ENCODE results near the gene FBXW11.
"Not testable (repeated sequence)": the region's sequence is repeated elsewhere in the genome, so short reads cannot be mapped to it uniquely, and the experiment has no call there.

The FBXW11 gene

DNA sequence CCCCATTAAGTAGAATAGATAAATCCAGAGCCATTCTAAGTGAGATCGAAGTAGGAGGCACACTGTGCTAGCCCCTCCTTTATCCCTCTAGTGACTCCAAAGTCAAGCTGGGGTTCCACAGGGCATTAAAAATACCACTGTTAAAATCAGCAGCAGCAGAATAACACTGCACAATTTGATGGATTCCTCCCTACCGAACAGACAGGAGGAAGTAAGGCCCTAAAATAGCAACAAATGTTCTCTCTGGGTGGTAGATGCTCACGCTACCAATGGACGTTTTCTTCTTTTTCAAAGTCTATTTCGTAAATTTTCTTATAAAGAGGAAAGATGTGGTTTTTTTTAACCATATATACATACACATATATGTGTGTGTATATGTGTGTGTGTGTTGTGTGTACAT, 54.4 kb downstream of the FBXW11 start:
- no peak for DNase-seq

DNA sequence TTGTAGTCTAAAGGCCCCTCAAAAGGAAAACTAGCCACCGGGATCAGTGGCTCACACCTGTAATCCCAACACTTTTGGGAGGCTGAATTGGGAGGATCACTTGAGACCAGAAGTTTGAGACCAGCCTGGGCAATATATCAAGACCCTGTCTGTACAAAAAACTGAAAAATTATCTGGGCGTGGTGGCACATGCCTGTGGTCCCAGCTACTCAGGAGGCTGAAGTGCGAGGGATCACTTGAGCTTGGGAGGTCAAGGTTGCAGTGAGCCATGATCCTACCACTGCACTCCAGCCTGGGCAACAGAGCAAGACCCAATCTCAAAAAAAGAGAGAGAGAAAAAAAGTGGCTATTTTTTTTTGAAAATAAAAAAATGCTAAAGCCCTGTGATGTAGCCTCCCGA, 55.2 kb downstream of the FBXW11 start:
- no peak for DNase-seq

DNA sequence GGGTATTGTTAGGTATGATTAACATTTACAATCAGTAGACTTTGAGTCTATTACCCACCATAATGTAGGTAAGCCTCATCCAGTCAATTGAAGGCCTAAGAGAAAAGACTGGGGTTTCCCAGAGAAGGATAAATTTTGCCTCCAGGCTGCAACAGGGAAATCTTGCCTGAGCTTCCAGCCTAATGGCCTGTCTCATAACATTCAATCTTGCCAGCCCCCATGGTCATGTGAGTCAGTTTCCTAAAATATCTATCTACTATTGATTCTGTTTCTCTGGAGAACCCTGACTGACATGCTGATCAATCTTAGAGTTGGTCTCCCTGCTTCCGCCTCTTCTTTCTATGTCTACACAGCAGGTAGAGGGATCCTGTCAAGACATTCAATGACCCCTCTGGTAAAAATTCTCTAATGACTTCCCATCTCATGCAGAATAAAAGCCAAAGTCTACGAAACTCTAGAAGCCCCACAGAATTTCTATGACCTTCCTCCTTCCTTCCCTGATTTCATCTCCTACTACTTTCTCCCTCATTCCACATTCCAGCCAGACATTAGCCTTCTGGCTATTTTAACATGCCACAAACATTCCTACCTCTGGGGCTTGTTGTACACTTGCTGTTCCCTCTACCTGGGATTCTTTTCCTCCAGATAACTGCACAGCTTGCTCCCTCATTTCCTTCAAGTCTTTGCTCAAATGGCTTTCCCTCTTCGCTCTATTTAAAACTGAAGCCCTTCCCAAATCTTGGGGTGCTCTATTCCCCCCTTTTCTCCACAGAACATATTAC, 60.2 kb downstream of the FBXW11 start:
- no peak for DNase-seq

DNA sequence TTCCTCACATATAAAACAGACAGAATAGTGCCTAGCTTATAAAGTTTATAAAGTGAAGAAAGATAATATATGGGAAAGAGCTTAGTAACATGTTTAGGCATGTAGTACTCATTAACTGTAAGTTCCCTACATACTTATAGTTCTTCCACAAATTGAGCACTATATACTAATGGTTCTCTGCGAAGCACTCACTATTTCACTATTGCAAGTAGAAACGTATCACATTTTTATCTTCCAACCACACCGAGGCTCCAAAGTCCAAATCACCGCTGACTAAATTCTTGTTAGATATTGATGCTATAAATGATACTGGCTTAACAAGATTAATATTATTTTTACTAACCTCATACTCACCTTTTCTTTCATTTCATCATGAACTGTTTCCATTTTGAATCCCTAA, 61.0 kb downstream of the FBXW11 start:
- DNase-seq, result no peak

DNA sequence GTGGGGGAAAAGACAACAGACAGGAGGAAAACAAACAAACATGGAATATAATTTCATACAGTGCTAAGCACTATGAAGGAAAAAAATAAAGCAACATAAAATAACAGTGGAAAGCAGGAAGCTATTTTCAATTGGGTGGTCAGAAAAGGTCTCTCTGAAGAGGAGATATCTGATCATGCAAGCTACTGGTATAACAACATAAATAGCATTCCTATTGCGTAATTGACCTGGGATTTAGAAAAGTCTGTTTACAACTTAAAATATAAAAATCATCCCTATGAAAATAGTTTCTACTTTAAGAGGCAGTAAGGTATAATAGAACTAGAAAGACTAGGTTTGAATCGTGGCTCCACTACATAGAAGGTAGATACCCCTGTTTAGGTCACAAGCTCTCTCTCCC, 61.4 kb downstream of the FBXW11 start:
- no peak for DNase-seq

DNA sequence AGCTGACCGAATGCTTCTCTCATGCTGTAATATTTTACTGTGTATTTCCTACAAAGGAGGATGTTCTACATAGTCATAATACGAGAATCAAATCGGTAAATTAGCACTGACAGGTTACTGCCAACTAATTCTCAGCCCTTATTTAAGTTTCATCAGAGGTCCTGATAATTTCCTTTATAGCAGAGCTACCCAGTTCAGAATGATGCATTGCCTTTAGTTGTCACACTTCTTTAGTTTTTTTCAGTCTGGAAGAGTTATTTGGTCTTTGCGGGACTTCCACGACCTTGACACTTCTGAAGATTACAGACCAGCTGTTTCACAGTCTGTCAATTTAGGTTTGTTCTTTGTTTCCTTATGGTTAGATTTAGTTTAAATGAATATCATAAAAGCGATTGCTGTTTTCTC, 64.3 kb downstream of the FBXW11 start:
- not testable (repeated sequence) for DNase-seq

DNA sequence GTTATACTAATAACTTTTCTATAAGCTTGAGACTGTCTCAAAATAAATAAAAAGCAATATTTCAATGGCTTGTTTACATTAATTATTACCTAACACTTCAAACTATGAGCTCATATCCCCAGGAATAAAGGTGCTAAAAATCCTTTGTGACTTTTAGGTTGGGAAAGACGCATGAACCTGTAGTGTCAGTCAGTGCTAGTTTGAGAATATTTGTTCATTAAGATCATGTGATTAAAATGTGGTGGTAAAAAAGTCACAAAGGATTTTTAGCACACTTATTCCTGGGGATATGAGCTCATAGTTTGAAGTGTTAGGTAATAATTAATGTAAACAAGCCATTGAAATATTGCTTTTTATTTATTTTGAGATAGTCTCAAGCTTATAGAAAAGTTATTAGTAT, 64.8 kb downstream of the FBXW11 start:
- DNase-seq, result not testable (repeated sequence)

DNA sequence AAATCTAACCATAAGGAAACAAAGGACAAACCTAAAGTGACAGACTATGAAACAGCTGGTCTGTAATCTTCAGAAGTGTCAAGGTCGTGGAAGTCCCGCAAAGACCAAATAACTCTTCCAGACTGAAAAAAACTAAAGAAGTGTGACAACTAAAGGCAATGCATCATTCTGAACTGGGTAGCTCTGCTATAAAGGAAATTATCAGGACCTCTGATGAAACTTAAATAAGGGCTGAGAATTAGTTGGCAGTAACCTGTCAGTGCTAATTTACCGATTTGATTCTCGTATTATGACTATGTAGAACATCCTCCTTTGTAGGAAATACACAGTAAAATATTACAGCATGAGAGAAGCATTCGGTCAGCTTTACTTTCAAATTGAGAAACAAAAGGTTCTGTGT, 65.2 kb downstream of the FBXW11 start:
- not testable (repeated sequence) for DNase-seq

DNA sequence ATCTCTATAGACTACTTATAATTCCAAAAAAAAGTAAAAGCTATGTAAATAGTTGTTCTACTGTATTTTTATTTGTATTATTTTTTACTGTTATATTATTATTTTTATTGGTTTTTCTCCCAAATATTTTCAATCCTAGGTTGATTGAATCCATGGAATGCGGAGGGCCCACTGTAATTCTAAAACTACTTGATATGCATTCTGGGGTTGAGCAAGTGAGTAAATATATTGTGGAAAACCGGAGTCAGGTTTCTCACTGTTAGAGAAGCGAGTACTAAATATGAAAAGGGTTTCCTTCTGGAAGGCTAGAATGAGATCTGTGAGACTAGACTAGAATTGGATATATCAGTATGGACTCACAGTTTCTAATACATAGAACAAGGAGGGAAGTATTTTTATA, 66.5 kb downstream of the FBXW11 start:
- no peak for DNase-seq

DNA sequence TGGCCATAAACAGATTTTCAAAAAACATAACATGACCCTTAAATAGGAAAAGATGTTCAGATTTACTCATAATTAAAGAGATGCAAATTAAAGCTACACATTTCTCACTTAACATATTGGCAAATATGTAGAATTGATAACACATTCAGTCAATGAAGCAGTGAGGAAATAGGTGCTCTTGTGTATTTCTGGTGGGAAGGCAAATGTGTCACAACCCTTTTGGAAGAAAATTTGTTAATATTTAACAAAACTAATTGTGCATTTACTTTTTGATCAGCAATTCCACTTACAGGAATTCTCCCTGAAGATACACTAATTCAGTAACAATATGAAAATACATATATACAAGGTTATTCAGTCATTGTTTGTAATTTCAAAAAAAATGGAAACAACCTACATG, 68.1 kb downstream of the FBXW11 start:
- DNase-seq, result no peak

DNA sequence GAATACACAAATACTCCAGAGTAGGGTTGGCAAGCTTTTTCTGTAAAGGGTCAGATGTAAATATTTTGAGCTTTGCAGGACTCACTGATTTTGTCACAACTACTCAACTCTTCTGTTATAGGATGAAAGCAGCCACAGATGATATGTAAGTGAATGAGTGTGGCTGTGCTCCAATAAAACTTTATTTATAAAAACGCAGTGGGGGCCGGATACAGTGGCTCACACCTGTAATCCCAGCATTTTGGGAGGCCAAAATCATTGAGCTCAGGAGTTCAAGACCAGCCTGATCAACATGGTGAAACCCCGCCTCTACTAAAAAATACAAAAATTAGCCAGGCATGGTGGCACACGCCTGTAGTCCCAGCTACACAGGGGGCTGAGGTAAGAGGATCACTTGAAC, 69.1 kb downstream of the FBXW11 start:
- DNase-seq, result no peak

DNA sequence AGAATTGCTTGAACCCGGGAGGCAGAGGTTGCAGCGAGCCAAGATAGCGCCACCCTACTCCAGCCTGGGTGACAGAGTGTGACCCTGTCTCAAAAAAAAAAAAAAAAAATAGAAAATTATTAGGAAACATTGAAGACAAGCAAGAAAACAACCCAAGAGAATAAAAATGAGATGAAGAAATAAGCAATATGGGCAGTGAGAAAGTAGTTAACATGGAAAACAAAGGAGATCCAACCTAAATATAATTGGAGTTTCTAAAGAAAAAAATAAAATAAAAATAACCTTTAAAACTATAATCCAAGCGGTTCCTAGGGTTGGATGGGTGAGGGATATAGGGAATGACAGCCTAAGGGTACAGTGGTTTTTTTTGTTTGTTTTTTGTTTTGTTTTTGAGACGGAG, 71.9 kb downstream of the FBXW11 start:
- DNase-seq, result no peak

DNA sequence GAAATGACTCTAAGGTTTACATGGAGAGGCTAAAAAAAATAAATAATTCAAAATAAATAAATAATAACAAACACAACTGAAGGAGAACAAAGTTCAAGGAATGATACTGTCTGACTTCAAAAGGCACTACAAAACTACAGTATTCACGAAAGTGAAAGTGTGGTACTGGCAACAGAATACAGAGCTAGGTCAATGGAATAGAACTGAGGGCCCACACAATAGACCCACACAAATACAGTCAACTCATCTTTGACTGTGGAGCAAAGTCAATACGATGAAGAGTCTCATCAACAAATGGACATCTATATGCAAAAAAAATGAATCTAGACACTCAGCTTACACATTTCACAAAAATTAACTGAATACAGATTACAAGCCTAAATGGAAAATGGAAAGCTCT, 75.3 kb downstream of the FBXW11 start:
- DNase-seq, result no peak

DNA sequence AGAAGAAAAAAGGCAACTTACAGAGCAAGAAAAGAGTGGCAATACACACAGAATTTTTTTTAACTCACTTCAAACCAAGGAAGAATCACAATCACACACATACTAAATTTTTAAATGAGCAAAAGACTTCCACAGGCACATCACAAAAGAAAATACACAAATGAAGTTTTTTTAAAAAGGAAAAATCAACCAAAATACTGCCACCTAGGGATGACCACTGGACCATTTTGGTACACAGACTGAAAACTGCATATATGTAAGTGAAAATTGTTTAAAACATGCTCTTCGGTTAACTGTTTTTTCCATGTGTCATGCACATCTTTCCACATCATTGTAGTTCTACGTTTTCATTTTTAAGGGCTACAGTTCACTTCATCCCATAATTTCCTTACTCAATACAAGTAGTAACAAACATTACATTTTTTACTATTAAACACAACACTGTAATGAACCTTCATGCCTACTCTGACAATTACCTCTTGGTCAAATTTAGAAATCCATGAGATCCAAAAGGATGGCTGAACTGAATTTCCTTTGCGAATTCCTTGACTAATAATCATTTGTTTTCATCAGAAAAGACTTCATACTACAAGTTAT, 79.0 kb downstream of the FBXW11 start:
- no peak for DNase-seq

DNA sequence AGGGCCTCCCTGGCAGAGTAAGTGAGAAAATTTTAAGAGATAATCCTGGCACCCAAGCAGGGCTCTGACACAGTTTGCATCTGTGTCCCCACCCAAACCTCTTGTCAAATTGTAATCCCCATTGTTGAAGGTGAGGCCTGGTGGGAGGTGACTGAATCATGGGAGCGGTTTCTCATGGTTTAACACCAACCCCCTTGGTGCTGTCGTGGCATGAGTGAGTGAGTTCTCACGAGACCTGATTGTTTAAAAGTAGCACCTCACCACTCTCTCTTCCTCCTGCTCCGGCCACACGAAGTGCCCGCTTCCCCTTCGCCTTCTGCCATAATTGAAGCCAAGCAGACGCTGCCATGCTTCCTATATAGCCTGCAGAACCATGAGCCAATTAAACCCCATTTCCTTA, 80.1 kb downstream of the FBXW11 start:
- DNase-seq, result no peak

DNA sequence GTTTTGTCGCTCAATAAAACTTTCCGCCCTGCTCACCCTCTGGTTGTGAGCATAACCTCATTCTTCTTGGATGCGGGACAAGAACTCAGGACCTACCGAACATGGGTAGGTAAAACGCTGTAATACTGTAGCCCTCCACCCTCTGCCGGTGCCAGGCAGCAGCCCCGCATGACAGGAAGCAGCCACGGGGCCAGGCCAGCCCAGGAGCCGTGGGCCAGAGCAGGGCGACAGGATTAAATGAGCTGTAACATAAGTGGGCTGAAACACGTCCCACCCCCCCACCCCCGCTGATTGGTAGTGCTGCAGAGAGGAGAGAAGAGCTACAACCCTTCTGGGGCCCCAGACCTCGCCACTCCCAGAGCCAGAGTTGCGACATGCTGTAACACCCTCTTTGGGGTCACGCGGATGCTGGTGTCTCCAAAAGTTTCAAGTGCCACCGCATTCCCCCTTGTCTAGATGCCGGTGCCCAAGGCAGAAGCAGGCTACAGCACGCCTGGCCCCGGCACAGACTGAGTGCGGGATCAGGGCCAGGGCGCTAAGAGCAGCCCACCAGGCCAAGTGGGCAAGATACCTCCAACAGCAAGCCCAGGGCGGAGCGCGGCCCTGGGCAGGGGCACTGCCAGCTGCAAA, 81.8 kb downstream of the FBXW11 start:
- no peak for DNase-seq

DNA sequence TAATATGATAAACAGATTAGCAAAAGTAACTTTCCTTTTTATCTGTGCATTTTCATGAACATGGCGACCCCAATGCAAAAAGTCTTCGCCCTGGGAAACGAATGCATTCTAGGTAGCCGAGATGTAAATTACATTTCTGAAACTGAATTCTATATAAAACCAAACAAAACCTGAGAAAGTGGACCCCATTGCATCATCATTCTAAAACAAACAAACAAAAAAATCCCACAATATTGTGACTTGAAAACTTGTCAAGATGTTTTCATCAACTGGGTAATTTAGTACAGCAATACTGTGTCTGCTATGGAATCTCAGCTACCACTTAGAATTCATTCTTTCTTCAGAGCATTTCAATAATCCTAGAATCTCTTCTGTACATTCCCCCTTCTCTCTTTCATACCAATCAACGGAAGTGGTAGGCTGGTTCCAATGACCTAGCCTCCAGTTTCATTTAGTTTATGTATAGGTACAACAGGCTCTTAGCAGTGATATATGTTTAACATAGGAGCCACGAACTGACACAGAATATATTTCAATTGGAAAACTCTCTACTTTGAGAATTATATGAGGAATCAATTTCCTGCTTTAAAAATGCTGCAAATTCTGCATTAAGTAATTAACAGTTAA, 85.6 kb downstream of the FBXW11 start:
- no peak for DNase-seq

DNA sequence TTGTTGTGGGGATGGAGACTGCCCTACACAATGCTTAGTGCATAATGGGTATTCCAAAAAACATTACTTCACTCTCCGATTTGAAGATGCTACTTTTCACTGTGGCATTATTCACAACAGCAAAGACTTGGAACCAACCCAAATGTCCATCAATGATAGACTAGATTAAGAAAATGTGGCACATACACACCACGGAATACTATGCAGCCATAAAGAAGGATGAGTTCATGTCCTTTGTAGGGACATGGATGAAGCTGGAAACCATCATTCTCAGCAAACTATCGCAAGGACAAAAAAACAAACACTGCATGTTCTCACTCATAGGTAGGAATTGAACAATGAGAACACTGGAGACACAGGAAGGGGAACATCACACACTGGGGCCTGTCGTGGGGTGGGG, 90.7 kb downstream of the FBXW11 start:
- DNase-seq, result not testable (repeated sequence)

DNA sequence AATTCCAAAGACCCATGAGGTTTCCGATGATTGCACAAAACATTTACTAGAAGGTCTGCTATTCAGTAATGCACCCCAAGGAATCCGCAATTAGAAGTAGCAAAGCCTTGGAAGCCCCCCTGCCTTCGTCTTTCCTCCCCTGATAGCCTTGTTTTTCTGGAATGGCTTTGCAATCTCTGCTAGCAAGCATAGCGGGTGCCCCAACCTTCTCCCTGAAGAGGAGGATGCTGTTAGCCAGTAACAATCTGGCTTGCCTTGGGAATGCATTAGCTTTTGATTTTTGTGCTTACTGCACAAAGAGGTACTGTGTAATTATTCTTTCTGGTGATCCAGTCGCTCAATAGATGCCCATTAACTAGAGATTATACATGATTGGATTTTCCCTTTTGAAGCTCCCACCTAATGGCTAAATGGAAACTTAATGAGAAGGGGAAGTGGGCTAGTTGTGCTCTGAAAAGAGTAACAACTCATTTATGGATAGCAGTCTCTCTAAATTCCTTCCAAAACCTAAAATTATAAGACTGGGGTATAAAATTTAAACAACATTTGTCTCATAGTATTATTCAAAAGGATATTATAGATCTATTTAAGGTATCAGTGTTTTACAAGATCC, 91.6 kb downstream of the FBXW11 start:
- DNase-seq, result no peak

DNA sequence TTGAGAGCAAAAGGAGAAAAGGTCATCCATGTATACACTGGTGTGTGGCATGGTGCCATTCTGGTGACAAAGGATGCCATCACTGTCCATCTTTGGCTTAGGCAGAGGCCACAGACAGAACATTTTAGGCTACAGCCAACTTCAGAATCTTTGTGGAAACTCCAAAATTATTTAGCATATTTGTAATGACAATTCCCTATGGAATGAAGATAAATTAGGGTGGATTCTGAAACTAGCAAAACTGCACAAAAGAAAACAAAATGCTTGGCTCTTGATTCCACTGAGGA, 92.5 kb downstream of the FBXW11 start:
- no peak for DNase-seq

DNA sequence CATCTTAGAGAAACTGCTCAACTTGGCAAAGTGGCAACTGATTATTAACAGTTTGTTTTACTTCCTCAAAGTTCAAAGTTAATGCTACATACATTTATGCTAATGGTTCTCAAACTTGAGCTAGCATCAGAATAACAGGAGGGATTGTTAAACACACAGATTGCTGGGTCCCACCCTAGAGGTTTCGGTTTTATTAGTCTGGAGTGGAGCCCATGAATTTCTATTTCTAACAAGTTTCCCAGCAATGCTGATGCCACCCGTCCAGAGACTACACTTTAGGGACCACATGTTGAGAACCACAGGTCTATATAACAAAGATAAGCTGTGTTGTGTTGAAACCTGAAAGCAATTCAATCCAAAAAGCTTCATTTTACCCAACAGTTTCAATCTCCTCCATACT, 95.3 kb downstream of the FBXW11 start:
- no peak for DNase-seq

DNA sequence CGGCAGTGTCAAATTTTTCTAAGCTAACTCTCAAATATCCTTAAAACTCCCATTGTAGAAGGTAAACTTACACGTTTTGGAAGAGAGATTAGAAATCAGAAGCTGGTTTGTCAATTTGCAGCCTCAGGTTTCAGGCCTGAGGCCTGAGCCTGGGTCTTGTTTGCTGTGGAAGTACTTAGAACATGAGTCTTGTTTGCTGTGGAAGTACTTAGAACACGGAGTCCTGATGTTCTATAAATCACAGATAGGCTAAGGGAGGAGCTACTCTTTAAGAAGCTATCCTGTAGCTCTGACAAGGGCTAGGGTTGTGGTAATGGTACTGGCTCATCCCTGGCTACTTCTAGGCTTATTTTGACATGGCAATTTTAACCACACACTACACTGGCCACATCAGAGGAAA, 97.8 kb downstream of the FBXW11 start:
- DNase-seq, result no peak

DNA sequence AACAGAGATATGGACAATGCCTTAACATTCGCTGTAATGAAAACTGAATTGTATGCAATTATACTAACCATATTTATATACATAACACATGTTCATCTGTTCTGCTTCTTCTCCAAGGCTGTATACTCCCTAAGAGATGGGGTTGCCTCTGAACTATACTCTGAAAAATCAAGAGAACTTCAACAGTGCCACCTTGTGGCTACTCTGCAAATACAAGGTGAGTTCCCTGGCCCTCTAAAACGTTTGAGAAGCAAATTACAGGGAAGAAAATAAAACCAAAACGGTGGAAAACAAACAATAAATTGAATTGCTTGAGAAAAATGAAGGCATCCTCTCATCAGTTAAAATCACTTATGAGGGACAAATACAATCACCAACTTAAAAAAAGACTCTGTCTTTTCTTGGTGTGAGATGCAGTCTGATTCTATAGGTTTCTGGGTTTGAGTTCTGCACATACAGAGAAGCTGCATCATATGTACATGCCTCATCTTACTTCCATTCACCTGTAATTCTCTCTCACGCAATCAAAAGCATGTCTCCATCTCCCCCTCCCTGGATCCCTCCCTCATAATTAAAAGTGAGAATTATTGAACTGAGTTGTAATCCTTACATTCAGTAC, 98.6 kb downstream of the FBXW11 start:
- peak; percentile 47 to 62 for DNase-seq
